LNCAP (cell line): ENCODE measurements around the gene TBK1.

Experiments used
- TF ChIP-seq, protein P1 (sequence below): fragments of 450-650 bp; IDR thresholded peaks from 2 replicates; pipeline ENCODE4 v1.5.1; 2017; ENCODE audit warnings: mild to moderate bottlenecking

The TBK1 gene

DNA sequence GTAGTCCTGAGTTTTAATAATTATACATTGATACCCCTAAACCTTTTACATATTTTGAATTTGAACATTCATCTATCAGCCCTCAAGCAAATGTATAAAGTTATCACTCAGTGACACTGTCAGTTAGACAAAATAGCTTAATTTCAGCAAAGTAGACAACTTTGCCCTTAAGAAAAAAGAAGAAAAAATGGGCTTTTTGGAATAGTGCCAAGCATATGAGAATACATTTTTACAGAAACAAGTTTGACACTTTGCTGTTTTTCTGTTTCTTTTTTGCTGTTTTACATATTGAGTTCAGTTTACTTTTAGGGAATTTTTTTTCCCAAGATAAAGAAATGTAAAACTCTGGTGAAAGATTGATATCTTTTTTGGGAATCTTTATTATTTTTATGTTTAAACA, 14.3 kb downstream of the TBK1 start:
- TF ChIP-seq, protein P1, sequence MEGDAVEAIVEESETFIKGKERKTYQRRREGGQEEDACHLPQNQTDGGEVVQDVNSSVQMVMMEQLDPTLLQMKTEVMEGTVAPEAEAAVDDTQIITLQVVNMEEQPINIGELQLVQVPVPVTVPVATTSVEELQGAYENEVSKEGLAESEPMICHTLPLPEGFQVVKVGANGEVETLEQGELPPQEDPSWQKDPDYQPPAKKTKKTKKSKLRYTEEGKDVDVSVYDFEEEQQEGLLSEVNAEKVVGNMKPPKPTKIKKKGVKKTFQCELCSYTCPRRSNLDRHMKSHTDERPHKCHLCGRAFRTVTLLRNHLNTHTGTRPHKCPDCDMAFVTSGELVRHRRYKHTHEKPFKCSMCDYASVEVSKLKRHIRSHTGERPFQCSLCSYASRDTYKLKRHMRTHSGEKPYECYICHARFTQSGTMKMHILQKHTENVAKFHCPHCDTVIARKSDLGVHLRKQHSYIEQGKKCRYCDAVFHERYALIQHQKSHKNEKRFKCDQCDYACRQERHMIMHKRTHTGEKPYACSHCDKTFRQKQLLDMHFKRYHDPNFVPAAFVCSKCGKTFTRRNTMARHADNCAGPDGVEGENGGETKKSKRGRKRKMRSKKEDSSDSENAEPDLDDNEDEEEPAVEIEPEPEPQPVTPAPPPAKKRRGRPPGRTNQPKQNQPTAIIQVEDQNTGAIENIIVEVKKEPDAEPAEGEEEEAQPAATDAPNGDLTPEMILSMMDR, result no peak

DNA sequence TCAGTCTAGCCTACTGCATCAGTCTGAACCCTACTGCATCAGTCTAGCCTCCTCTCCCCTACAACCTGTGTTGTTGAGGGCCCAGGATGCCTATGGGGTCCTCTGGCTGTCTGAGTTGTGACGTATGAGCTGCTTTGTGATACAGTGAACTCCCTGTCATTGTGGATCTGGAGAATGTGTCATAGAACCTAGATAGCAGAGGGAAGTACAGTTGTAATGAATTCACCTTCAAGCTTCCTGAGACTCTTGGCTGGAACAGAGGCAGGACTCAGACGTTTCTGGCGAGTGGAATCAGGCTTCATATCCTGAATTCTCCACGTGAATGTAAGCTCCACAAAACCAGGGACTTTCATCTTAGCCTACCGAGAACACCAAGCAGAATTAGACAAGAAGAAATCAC, 17.0 kb downstream of the TBK1 start:
- TF ChIP-seq, protein P1, result no peak

DNA sequence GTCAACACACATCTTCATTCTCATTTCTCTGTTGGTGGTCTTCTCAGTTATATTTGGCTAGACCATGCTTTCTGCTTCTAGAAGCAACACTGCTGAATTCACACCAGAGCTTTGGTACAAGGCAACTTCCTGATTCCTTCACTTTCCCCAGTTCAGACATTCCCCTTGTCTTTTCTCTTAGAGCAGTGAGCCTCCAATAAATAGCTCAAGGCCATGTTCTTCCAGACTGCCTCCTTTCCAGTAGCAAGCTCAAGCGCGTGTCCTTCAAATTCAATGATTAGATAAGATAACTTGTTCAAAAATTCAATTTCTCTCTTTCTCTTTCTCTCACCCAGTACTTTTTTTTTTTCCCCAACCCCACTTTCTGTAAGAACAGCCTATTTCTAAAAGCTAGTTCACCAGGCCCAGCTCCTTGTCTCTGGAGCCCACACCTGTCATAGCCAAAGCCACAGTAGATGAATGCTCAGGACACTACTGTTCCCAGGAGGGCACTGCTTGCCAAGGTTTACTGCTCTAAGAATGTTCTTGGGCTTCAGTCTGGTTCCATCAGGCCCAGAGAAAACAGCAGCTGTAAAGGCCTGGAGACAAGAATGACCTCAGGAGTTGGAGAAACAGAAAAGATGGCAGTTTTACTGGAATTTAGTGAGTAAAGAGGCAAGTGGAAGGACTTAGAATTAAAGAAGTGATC, 17.7 kb downstream of the TBK1 start:
- TF ChIP-seq, protein P1, result no peak

DNA sequence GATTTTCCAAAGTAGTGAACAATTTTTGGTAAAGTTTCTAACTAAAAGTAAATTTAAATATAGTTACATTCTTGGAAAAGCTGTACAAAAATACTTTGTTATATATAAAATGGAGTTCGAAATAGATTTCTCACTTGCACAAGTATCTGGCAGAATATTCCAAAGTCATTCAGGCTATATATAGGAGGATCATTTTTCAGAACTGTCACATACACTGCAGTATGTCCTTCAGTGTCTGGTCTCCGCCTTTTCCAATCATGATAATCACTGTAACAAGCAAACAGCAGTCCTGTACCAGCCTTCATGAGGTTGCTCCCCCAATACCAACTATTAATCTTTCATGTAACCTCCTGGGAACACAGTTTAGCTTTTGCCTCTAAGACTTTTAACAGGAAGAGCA, 18.6 kb downstream of the TBK1 start:
- TF ChIP-seq, protein P1, result no peak

DNA sequence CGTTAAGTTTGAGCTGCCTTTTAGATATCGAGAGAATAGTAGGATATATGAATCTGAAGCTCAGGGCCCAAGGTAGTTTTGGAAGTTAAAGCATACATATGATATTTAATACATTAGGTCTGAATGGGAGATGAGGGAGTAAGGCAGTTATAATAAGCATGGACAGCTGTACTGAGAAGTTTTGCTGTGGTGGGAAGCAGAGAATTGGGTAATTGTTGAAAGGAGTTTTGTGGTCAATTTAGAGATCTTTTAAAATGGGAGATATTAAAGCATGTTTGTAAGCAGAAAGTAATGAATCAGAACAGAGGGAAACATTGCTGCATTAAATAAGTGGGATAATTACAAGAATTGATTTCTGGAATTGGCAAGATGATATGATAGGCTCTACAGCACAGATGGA, 21.3 kb downstream of the TBK1 start:
- TF ChIP-seq, protein P1, result no peak

DNA sequence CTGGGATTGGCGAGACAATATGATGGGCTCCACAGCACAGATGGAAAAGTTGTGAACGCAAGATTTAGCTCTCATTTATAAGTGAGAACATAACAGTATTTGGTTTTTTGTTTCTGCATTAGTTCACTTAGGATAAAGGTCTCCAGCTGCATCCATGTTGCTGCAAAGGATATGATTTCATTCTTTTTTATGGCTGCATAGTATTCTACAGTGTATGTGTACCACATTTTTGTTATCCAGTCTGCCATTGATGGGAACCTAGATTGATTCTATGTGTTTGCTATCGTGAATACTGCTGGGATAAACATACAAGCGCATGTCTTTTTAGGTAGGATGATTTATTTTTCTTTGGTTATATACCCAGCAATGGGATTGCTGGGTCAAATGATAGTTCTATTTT, 23.6 kb downstream of the TBK1 start:
- TF ChIP-seq, protein P1, result no peak

DNA sequence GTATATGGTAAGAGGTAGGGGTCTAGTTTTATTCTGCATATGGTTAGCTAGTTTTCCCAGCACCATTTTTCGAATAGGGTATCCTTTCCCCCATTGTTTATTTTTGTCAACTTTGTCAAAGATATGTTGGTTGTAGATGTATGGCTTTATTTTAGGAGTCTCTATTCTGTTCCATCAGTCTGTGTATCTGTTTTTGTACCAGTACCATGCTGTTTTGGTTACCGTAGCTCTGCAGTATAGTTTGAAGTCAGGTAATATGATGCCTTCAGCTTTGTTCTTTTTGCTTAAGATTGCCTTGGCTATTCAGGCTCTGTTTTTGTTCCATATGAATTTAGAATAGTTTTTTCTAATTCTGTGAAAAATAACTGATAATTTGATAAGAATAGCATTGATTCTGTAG, 24.9 kb downstream of the TBK1 start:
- TF ChIP-seq, protein P1, result no peak

DNA sequence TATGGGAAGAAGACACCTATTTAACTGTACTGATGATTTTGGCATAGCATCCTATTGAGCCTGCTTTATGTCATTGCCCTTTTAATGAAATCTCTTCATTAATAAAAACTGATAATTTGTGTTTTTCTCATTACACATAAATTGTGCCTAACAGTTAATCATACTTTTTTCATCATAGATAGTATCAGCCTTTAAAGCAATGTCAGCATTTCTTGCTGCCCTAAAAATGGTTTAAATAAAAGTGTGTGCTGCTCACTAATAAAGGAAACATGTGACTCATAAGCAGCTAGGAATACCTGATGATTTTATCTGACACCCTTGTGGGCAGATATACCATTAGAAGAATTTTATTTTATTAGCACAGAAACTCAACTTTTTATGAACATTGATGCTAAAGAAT, 26.7 kb downstream of the TBK1 start:
- TF ChIP-seq, protein P1, result no peak
